ENCODE results near the gene DLEU7.

Gene DLEU7

GRCh38 chr13:50831512-50831911, 12.0 kb downstream of the DLEU7 start:
- H3K27me3 ChIP-seq (ENCODE audit: insufficient read depth, low read length, poor library complexity, severe bottlenecking) = no peaks in the 10 kb centered on the region
- H3K79me2 ChIP-seq (ENCODE audit: insufficient read depth, low read length) = no peaks in the 10 kb centered on the region
- H3K4me1 ChIP-seq (ENCODE audit: insufficient read depth, low read length, poor library complexity, severe bottlenecking) = no peaks in the 10 kb centered on the region
- H3K9ac ChIP-seq (ENCODE audit: low read depth, low read length, poor library complexity, severe bottlenecking) = no peak overlapping the region
- H2AFZ ChIP-seq (ENCODE audit: low read length) = no peak overlapping the region
- H3K36me3 ChIP-seq (ENCODE audit: insufficient read depth, low read length) = no peaks in the 10 kb centered on the region
- H3F3A ChIP-seq (ENCODE audit: low read depth) = no peaks in the 10 kb centered on the region
- H3K9me3 ChIP-seq (ENCODE audit: insufficient read depth, low read depth, low read length) = no peaks in the 10 kb centered on the region
- H3K9me2 ChIP-seq (replicated peaks; ENCODE audit: low read depth, low read length) = no peaks in the 10 kb centered on the region
- H3K4me2 ChIP-seq (ENCODE audit: low read depth, low read length, poor library complexity, severe bottlenecking) = no peak overlapping the region
- TF ChIP-seq CTCF (conservative IDR thresholded peaks at IDR 0.05; ENCODE audit: low read length) = no peak
- no peak overlapping the region for H3K4me3 ChIP-seq (ENCODE audit: low read length, poor library complexity, severe bottlenecking)
- H4K20me1 ChIP-seq (ENCODE audit: insufficient read depth, low read length, poor library complexity, severe bottlenecking) = no peaks in the 10 kb centered on the region

- Histone ChIP-seq H3F3A (ENCODE audit: low read depth) (no peaks in the 10 kb centered on the region), H3K27me3 (ENCODE audit: insufficient read depth, low read length, poor library complexity, severe bottlenecking) (no peaks in the 10 kb centered on the region), H3K4me3 (ENCODE audit: low read length, poor library complexity, severe bottlenecking) (no peak overlapping the region), H3K4me1 (ENCODE audit: insufficient read depth, low read length, poor library complexity, severe bottlenecking) (peaks cover 4% of the 10 kb centered on the region), H3K4me2 (ENCODE audit: low read depth, low read length, poor library complexity, severe bottlenecking) (no peak overlapping the region), H3K36me3 (ENCODE audit: insufficient read depth, low read length) (no peaks in the 10 kb centered on the region), H2AFZ (ENCODE audit: low read length) (no peak overlapping the region), H4K20me1 (ENCODE audit: insufficient read depth, low read length, poor library complexity, severe bottlenecking) (no peaks in the 10 kb centered on the region), H3K79me2 (ENCODE audit: insufficient read depth, low read length) (no peaks in the 10 kb centered on the region), H3K9me3 (ENCODE audit: insufficient read depth, low read depth, low read length) (no peaks in the 10 kb centered on the region), H3K9ac (ENCODE audit: low read depth, low read length, poor library complexity, severe bottlenecking) (no peak overlapping the region), H3K9me2 (replicated peaks; ENCODE audit: low read depth, low read length) (no peaks in the 10 kb centered on the region)
- TF ChIP-seq CTCF (conservative IDR thresholded peaks at IDR 0.05; ENCODE audit: low read length) (no peak), EZH2phosphoT487 (IDR thresholded peaks at IDR 0.05; ENCODE audit: borderline replicate concordance) (no peak)
Observed at GRCh38 chr13:50829896-50830295, 13.6 kb downstream of the DLEU7 start.

- Histone ChIP-seq H2AFZ (ENCODE audit: low read length) (no peak overlapping the region), H4K20me1 (ENCODE audit: insufficient read depth, low read length, poor library complexity, severe bottlenecking) (no peaks in the 10 kb centered on the region), H3K9ac (ENCODE audit: low read depth, low read length, poor library complexity, severe bottlenecking) (no peak overlapping the region)
Observed at GRCh38 chr13:50829226-50829625, 14.3 kb downstream of the DLEU7 start.

More at GRCh38 chr13:50829226-50829625, 14.3 kb downstream of the DLEU7 start:
- Histone ChIP-seq H3K27me3 (ENCODE audit: insufficient read depth, low read length, poor library complexity, severe bottlenecking) (no peaks in the 10 kb centered on the region), H3K4me3 (ENCODE audit: low read length, poor library complexity, severe bottlenecking) (no peak overlapping the region), H3K9me2 (replicated peaks; ENCODE audit: low read depth, low read length) (no peaks in the 10 kb centered on the region), H3K4me1 (ENCODE audit: insufficient read depth, low read length, poor library complexity, severe bottlenecking) (peaks cover 4% of the 10 kb centered on the region), H3K4me2 (ENCODE audit: low read depth, low read length, poor library complexity, severe bottlenecking) (no peak overlapping the region), H3K9me3 (ENCODE audit: insufficient read depth, low read depth, low read length) (no peaks in the 10 kb centered on the region), H3K36me3 (ENCODE audit: insufficient read depth, low read length) (no peaks in the 10 kb centered on the region), H3K79me2 (ENCODE audit: insufficient read depth, low read length) (no peaks in the 10 kb centered on the region), H3F3A (ENCODE audit: low read depth) (no peaks in the 10 kb centered on the region)
- TF ChIP-seq EZH2phosphoT487 (IDR thresholded peaks at IDR 0.05; ENCODE audit: borderline replicate concordance) (no peak), CTCF (conservative IDR thresholded peaks at IDR 0.05; ENCODE audit: low read length) (no peak)
